Measurements from ENCODE around the gene MTRF1L.
A peak's percentile ranks its signal among the peaks of the same experiment; 100 is the strongest.

Gene MTRF1L

GRCh38 chr6:153031335-153031955, 28.9 kb upstream of the MTRF1L start:
- Histone ChIP-seq H3K4me1 (no peaks in the 10 kb centered on the region), H3K9ac (no peak overlapping the region), H3K4me2 (ENCODE audit: low read length) (no peak overlapping the region), H3K79me2 (no peaks in the 10 kb centered on the region), H3K36me3 (ENCODE audit: control insufficient read depth, insufficient read depth, low read length) (no peaks in the 10 kb centered on the region), H3K9me3 (ENCODE audit: control insufficient read depth, low read length) (no peaks in the 10 kb centered on the region), H3K4me3 (ENCODE audit: low read depth, low read length) (no peak overlapping the region), H3K27ac (no peak overlapping the region), H3K27me3 (ENCODE audit: control insufficient read depth, insufficient read depth, low read length) (no peaks in the 10 kb centered on the region), H2AFZ (no peak overlapping the region)
- no peak for TF ChIP-seq CTCF (IDR thresholded peaks at IDR 0.05)

- Histone ChIP-seq H3K36me3 (ENCODE audit: control insufficient read depth, insufficient read depth, low read length) (no peaks in the 10 kb centered on the region), H3K4me1 (no peaks in the 10 kb centered on the region), H3K4me2 (ENCODE audit: low read length) (no peak overlapping the region), H3K4me3 (ENCODE audit: low read depth, low read length) (no peak overlapping the region), H3K27me3 (ENCODE audit: control insufficient read depth, insufficient read depth, low read length) (no peaks in the 10 kb centered on the region), H2AFZ (no peak overlapping the region), H3K27ac (no peak overlapping the region), H3K9ac (no peak overlapping the region), H3K9me3 (ENCODE audit: control insufficient read depth, low read length) (no peaks in the 10 kb centered on the region), H3K79me2 (no peaks in the 10 kb centered on the region)
- no peak for TF ChIP-seq CTCF (IDR thresholded peaks at IDR 0.05)
These were observed 26.5 kb upstream of the MTRF1L start for GRCh38 chr6:153028963-153029362.

- no peak overlapping the region for H2AFZ ChIP-seq
- no peaks in the 10 kb centered on the region for H3K27me3 ChIP-seq (ENCODE audit: control insufficient read depth, insufficient read depth, low read length)
- no peaks in the 10 kb centered on the region for H3K9me3 ChIP-seq (ENCODE audit: control insufficient read depth, low read length)
- H3K36me3 ChIP-seq (ENCODE audit: control insufficient read depth, insufficient read depth, low read length) = no peaks in the 10 kb centered on the region
- H3K4me3 ChIP-seq (ENCODE audit: low read depth, low read length) = no peak overlapping the region
- no peak for TF ChIP-seq CTCF (IDR thresholded peaks at IDR 0.05)
- H3K9ac ChIP-seq = no peak overlapping the region
- H3K79me2 ChIP-seq = no peaks in the 10 kb centered on the region
- H3K4me2 ChIP-seq (ENCODE audit: low read length) = no peak overlapping the region
- no peaks in the 10 kb centered on the region for H3K4me1 ChIP-seq
- no peak overlapping the region for H3K27ac ChIP-seq
These were observed 25.8 kb upstream of the MTRF1L start for GRCh38 chr6:153028286-153028685.

GRCh38 chr6:153027480-153027879, 25.0 kb upstream of the MTRF1L start:
- H2AFZ ChIP-seq = no peak overlapping the region
- no peak overlapping the region for H3K9ac ChIP-seq
- TF ChIP-seq CTCF (IDR thresholded peaks at IDR 0.05) = no peak
- no peaks in the 10 kb centered on the region for H3K36me3 ChIP-seq (ENCODE audit: control insufficient read depth, insufficient read depth, low read length)
- H3K9me3 ChIP-seq (ENCODE audit: control insufficient read depth, low read length) = no peaks in the 10 kb centered on the region
- H3K27me3 ChIP-seq (ENCODE audit: control insufficient read depth, insufficient read depth, low read length) = no peaks in the 10 kb centered on the region
- no peak overlapping the region for H3K27ac ChIP-seq
- no peaks in the 10 kb centered on the region for H3K4me1 ChIP-seq
- H3K79me2 ChIP-seq = no peaks in the 10 kb centered on the region
- H3K4me2 ChIP-seq (ENCODE audit: low read length) = no peak overlapping the region
- H3K4me3 ChIP-seq (ENCODE audit: low read depth, low read length) = no peak overlapping the region

- Histone ChIP-seq H3K4me2 (ENCODE audit: low read length) (no peak overlapping the region), H3K4me1 (no peaks in the 10 kb centered on the region), H3K4me3 (ENCODE audit: low read depth, low read length) (no peak overlapping the region), H3K9me3 (ENCODE audit: control insufficient read depth, low read length) (no peaks in the 10 kb centered on the region), H2AFZ (peak overlapping the region; percentile 16), H3K9ac (no peak overlapping the region), H3K27me3 (ENCODE audit: control insufficient read depth, insufficient read depth, low read length) (no peaks in the 10 kb centered on the region), H3K36me3 (ENCODE audit: control insufficient read depth, insufficient read depth, low read length) (no peaks in the 10 kb centered on the region), H3K27ac (no peak overlapping the region), H3K79me2 (no peaks in the 10 kb centered on the region)
- TF ChIP-seq CTCF (IDR thresholded peaks at IDR 0.05) = no peak
These were observed 22.2 kb upstream of the MTRF1L start for GRCh38 chr6:153024709-153025017.
